COLO829 (cell line): ENCODE measurements around the gene IFI27L2.

Experiments used
- DNase-seq: peaks from one replicate; pipeline ENCODE4 v3.0.0; 2012; ENCODE audit warnings: low spot score

Gene IFI27L2

GRCh38 chr14:94123296-94123695, 6.1 kb downstream of the IFI27L2 start:
- no peak for DNase-seq

- DNase-seq = no peak
Measured at GRCh38 chr14:94122438-94122837, 7.0 kb downstream of the IFI27L2 start.

- no peak for DNase-seq
Measured at GRCh38 chr14:94121485-94121884, 7.9 kb downstream of the IFI27L2 start.

- no peak for DNase-seq
Measured at GRCh38 chr14:94120667-94121340, 8.6 kb downstream of the IFI27L2 start.

- DNase-seq = no peak
Measured at GRCh38 chr14:94119071-94119470, 10.3 kb downstream of the IFI27L2 start.

- DNase-seq = no peak
Measured at GRCh38 chr14:94117856-94118255, 11.5 kb downstream of the IFI27L2 start.

GRCh38 chr14:94116701-94117100, 12.7 kb downstream of the IFI27L2 start:
- DNase-seq = no peak

- DNase-seq = no peak
Measured at GRCh38 chr14:94115631-94116030, 13.8 kb downstream of the IFI27L2 start.

GRCh38 chr14:94115058-94115591, 14.3 kb downstream of the IFI27L2 start:
- DNase-seq = no peak

GRCh38 chr14:94114589-94115057, 14.8 kb downstream of the IFI27L2 start:
- DNase-seq = no peak

GRCh38 chr14:94113908-94114588, 15.4 kb downstream of the IFI27L2 start:
- DNase-seq = no peak

GRCh38 chr14:94113490-94113889, 15.9 kb downstream of the IFI27L2 start:
- DNase-seq = no peak

- no peak for DNase-seq
Measured at GRCh38 chr14:94113073-94113472, 16.3 kb downstream of the IFI27L2 start.

- no peak for DNase-seq
Measured at GRCh38 chr14:94112513-94113063, 16.8 kb downstream of the IFI27L2 start.

- DNase-seq = no peak
Measured at GRCh38 chr14:94111276-94112095, 17.9 kb downstream of the IFI27L2 start.

GRCh38 chr14:94110552-94111181, 18.7 kb downstream of the IFI27L2 start, which contains the start of gene IFI27:
Gene IFI27 (plus strand): TSS chr14:94110736.
- DNase-seq = no peak

GRCh38 chr14:94109915-94110250, 19.5 kb downstream of the IFI27L2 start:
- DNase-seq = no peak

- no peak for DNase-seq
Measured at GRCh38 chr14:94104731-94105130, 24.7 kb downstream of the IFI27L2 start.

GRCh38 chr14:94103554-94104150, 25.8 kb downstream of the IFI27L2 start:
- no peak for DNase-seq

GRCh38 chr14:94102768-94103482, 26.5 kb downstream of the IFI27L2 start:
- DNase-seq = no peak

- no peak for DNase-seq
Measured at GRCh38 chr14:94101748-94102147, 27.7 kb downstream of the IFI27L2 start.
